NCI-H460 (cell line): ENCODE results near the gene KCNS3. TPM values are rescaled to one million over a fixed set of nuclear protein-coding genes. Genes with fewer than 3 reads are reported as not detected.

Experiments used
- DNase-seq: peaks from one replicate; pipeline ENCODE4 v3.0.0-alpha.2; 2016; ENCODE audit warnings: low read depth; ENCODE audit errors: extremely low read depth
- total RNA-seq: library from RNA; depleted of rRNA; stranded (reverse); fragments of >200 nt; shearing (Covaris generic); gene quantifications from 2 replicates; pipeline ENCODE4 v1.2.3, GENCODE V29; 2014

The KCNS3 gene
- total RNA-seq, 1 experiment from 2014 or later, result 0.30 TPM

- DNase-seq, result no peak
These were observed 5.4 kb upstream of the KCNS3 start for GRCh38 chr2:17873021-17873420.

GRCh38 chr2:17876590-17876989 is 1.9 kb upstream of the KCNS3 start:
- no peak for DNase-seq

GRCh38 chr2:17877811-17878280 is 621 bp upstream of the KCNS3 start:
- no peak for DNase-seq

GRCh38 chr2:17879137-17879912 is 858 bp downstream of the KCNS3 start:
- peak; percentile 39 for DNase-seq

GRCh38 chr2:17879913-17880274 is 1.4 kb downstream of the KCNS3 start:
- no peak for DNase-seq

GRCh38 chr2:17892770-17893534 is 14.5 kb downstream of the KCNS3 start:
- DNase-seq, result no peak

- DNase-seq, result no peak
These were observed 15.5 kb downstream of the KCNS3 start for GRCh38 chr2:17894005-17894404.

GRCh38 chr2:17894556-17894955 is 16.1 kb downstream of the KCNS3 start:
- no peak for DNase-seq

- DNase-seq, result no peak
These were observed 21.4 kb downstream of the KCNS3 start for GRCh38 chr2:17899871-17900270.

- no peak for DNase-seq
These were observed 22.8 kb downstream of the KCNS3 start for GRCh38 chr2:17901246-17901645.

GRCh38 chr2:17910980-17911379 is 32.5 kb downstream of the KCNS3 start:
- no peak for DNase-seq

- DNase-seq, result no peak
These were observed 33.2 kb downstream of the KCNS3 start for GRCh38 chr2:17911491-17912260.

- no peak for DNase-seq
These were observed 33.8 kb downstream of the KCNS3 start for GRCh38 chr2:17912266-17912691.

GRCh38 chr2:17915099-17915498 is 36.6 kb downstream of the KCNS3 start:
- no peak for DNase-seq

GRCh38 chr2:17915811-17916518 is 37.5 kb downstream of the KCNS3 start:
- DNase-seq, result no peak

GRCh38 chr2:17916584-17916983 is 38.1 kb downstream of the KCNS3 start:
- no peak for DNase-seq

GRCh38 chr2:17918789-17919188 is 40.3 kb downstream of the KCNS3 start:
- DNase-seq, result no peak

- no peak for DNase-seq
These were observed 52.3 kb downstream of the KCNS3 start for GRCh38 chr2:17930773-17931172.

GRCh38 chr2:17933256-17933655 is 54.8 kb downstream of the KCNS3 start:
- no peak for DNase-seq

GRCh38 chr2:17934721-17935120 is 56.3 kb downstream of the KCNS3 start:
- no peak for DNase-seq
